Panc1 (cell line): ENCODE data around the gene KCNIP3. TPM values are rescaled to one million over a fixed set of nuclear protein-coding genes. Genes with fewer than 3 reads are reported as not detected.
"Not testable (repeated sequence)": the region's sequence is repeated elsewhere in the genome, so short reads cannot be mapped to it uniquely, and the experiment has no call there.

ENCODE experiments used
- ATAC-seq: fragments of 200-7000 bp; cut with Tn5 transposase; 2 replicates; pipeline ENCODE4 v1.9.1; 2020; ENCODE audit warnings: mild to moderate bottlenecking, moderate library complexity
- BruUV-seq: library from RNA; stranded (reverse); fragments of 400-500 nt; replicated peaks from 2 replicates; lab custom pipeline; 2021; lab: Mats Ljungman, UMichigan
- CTCF ChIA-PET: fragments of 300-600 bp; sonication (Branson Sonifier 250); formaldehyde crosslinking; loops from one replicate; lab custom pipeline; 2022; ENCODE audit warnings: antibody characterized with exemption; lab: Charles Lee
- POLR2A ChIA-PET: fragments of 300-600 bp; sonication (Branson Sonifier 250); formaldehyde crosslinking; loops from one replicate; lab custom pipeline; 2022; ENCODE audit warnings: antibody characterized with exemption; lab: Charles Lee
- DNase-seq: peaks from one replicate; pipeline ENCODE4 v3.0.0-alpha.2; 2010; ENCODE audit warnings: low read depth, low spot score
- H3K27ac ChIP-seq: 2 replicates; pipeline ENCODE4 v1.5.1; 2011; ENCODE audit warnings: mild to moderate bottlenecking, low read length, inconsistent platforms
- H3K27me3 ChIP-seq: fragments of 200-500 bp; sonication (Bioruptor generic); 2 replicates; pipeline ENCODE4 v1.6.0; 2014; ENCODE audit warnings: low read length, inconsistent platforms; ENCODE audit not compliant: control insufficient read depth, insufficient read depth
- H3K36me3 ChIP-seq: fragments of 200-500 bp; sonication (Bioruptor generic); 2 replicates; pipeline ENCODE4 v1.5.1; 2014; ENCODE audit warnings: inconsistent platforms, mild to moderate bottlenecking, low read length, moderate library complexity; ENCODE audit not compliant: control insufficient read depth, insufficient read depth
- H3K4me1 ChIP-seq: 2 replicates; pipeline ENCODE4 v1.5.1; 2011; ENCODE audit warnings: inconsistent platforms, mild to moderate bottlenecking, low read length, moderate library complexity; ENCODE audit not compliant: control insufficient read depth, insufficient read depth
- H3K4me3 ChIP-seq, 2 experiments: 2 replicates each; pipeline ENCODE4 v1.5.1; 2011 to 2012; ENCODE audit warnings: low read depth in 2 of 2, low read length in 2 of 2, mild to moderate bottlenecking in 2 of 2, inconsistent platforms in 1 of 2, moderate library complexity in 1 of 2
- H3K9me3 ChIP-seq: fragments of 200-500 bp; sonication (Bioruptor generic); 2 replicates; pipeline ENCODE4 v1.5.1; 2014; ENCODE audit warnings: low read depth, mild to moderate bottlenecking, inconsistent platforms, low read length, moderate library complexity; ENCODE audit not compliant: control insufficient read depth, insufficient read depth
- in situ Hi-C: cut with HindIII; loops from 2 replicates; pipeline ENCODE4 v1.10.0; 2016; ENCODE audit warnings: low sequenced_read_pairs, low pct_unique_long_range_greater_than_20kb
- intact Hi-C: fragments of 100-400 bp; cut with micrococcal nuclease; formaldehyde crosslinking; loops from one replicate; pipeline ENCODE4 v1.10.0; 2022; ENCODE audit not compliant: unreplicated experiment
- total RNA-seq: library from RNA; stranded (reverse); gene quantifications from one replicate; pipeline ENCODE4 v1.2.1, GENCODE V29; 2021; ENCODE audit not compliant: unreplicated experiment

KCNIP3 gene
- total RNA-seq, 1 experiment from 2014 or later, result 17.5 TPM

DNA sequence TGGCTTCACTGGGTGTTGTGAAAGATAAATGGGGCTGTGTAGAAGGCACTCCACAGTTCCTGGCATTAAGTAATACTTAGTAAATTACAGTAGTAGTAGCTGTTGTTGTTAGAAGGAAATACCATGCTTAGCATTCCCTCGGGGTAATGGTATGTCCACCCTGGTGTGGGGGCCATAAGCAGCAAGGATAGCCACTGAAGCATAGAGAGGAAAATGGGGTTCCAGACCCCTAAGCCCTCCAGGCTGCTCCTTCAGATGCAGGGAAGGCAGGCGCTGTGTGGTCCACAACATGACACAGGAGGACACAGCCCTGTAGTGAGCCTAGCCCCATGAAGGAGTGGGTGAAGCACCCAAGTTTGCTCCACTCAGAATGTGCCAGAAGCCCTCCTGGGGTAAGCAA is 136.8 kb downstream of the KCNIP3 start:
- ATAC-seq, result peak; percentile 4; the same call in 1 of the 2 replicates

DNA sequence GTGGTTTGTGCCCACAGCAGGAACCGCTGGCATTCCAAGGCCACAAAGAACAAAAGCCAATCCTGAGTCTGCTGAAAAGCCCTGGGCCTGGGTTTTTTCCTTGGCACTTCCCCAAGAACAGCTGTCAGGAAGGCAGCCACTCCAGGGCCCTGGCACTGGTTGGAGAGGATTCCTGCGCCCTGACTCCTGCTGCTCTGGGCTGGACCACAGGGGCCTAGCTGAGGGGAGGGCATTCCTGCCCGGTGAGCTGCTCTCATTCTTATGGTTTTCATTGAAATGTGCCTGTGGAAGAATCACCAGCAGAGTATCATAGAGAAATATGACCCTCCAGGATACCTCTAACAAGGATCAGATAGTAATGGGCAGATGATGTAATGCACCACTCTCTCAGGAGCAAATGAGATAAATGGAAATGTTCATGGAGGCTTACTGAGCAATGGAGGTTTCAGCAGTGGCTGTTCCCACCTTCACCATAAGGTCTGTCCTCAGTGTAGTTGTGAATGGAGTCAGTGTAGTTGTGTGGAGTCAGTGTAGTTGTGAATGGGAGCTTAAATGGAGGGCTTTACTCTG is 137.4 kb downstream of the KCNIP3 start:
- peak; percentile 88 for ATAC-seq
- DNase-seq, CTCF ChIA-PET, H3K36me3 ChIP-seq, H3K4me3 ChIP-seq, POLR2A ChIA-PET, H3K9me3 ChIP-seq, H3K4me1 ChIP-seq, H3K27me3 ChIP-seq, in situ Hi-C loops, BruUV-seq, intact Hi-C loops, H3K27ac ChIP-seq: not testable (repeated sequence)

More for the DNA sequence above, 136.8 kb downstream of the KCNIP3 start:
- H3K9me3 ChIP-seq, H3K36me3 ChIP-seq, H3K4me3 ChIP-seq, H3K4me1 ChIP-seq, CTCF ChIA-PET, POLR2A ChIA-PET, in situ Hi-C loops, intact Hi-C loops, H3K27ac ChIP-seq, H3K27me3 ChIP-seq, BruUV-seq, DNase-seq: not testable (repeated sequence)

DNA sequence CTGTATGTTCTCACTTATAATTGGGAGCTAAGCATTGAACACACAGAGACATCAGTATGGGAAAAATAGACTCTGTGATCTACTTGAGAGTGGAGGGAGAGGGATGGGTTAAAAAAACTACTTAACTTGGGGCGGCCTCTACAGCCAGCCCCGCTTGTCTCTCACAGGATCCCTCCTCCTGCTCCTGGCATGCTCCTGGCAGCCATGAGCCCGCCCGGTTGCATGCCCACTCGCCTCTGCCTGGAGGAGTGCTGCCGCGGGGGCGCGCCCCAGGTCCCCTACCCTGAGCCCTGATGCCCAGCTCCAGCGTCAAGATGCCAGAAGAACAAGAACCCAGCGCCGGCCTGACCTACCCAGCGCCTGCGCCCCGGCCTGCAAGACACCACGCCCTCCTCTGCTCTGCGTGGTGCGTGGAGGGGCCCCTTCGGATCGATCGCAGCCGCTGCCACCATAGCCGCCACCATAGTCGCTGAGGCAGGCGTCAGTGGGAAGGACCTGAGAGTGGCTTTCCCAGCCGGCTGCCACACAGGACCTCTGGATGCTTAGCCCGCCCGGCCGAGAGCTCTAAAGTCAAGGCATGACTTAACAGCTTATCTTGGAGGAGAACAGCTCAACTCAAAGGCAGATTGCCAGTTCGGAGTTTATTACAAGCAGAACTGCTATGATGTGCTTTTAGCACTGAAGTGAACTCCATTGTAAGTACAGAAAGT is 138.2 kb downstream of the KCNIP3 start:
- H3K27me3 ChIP-seq, H3K4me3 ChIP-seq, H3K27ac ChIP-seq, BruUV-seq, H3K4me1 ChIP-seq, H3K9me3 ChIP-seq, POLR2A ChIA-PET, in situ Hi-C loops, intact Hi-C loops, DNase-seq, CTCF ChIA-PET, H3K36me3 ChIP-seq: not testable (repeated sequence)
- ATAC-seq, result peak; percentile 80

Other genes starting within 250 kb of the KCNIP3 start
- 95.8 TPM for gene MRPS5, start 175.5 kb upstream of the KCNIP3 start, total RNA-seq
- gene ZNF514, start 137.5 kb upstream of the KCNIP3 start, total RNA-seq, result 20.5 TPM
- gene ZNF2, start 131.5 kb upstream of the KCNIP3 start, total RNA-seq, result 5.6 TPM
- gene ZNF892, start 89.8 kb upstream of the KCNIP3 start, total RNA-seq, result 8.1 TPM
- gene PROM2, start 22.9 kb upstream of the KCNIP3 start, total RNA-seq, result 1.4 TPM
- gene FAHD2A, start 105.4 kb downstream of the KCNIP3 start, total RNA-seq, result 17.2 TPM
- not detected for gene TRIM43B, start 187.4 kb downstream of the KCNIP3 start, total RNA-seq